ENCODE measurements around the gene AQP1. TPM values are rescaled to one million over a fixed set of nuclear protein-coding genes. Genes with fewer than 3 reads are reported as not detected.

The AQP1 gene
- total RNA-seq, 2 experiments from 2014 or later = not detected

DNA sequence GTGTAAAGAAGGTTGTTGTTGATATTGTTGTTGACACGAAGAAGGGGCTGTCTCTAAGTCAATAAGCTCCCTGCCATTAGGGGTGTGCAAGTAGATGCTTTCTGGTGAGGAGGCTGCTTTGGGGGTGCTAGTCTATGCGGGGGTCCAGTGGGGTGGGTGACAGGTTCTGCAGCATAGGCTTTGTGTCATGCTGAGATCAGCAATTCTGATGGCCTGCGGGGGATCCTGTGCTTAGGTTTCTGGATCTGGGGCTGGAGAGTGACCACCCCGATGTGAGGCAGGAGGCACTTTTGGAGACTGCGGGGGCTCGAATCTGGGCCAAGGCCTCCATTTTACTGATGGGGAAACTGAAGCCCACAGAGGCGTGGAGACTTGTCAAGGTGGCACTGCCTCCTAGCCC lies 5.1 kb downstream of the AQP1 start:
- Histone ChIP-seq H3K4me2 (ENCODE audit: low read length) (no peak overlapping the region), H4K20me1 (ENCODE audit: insufficient read depth, low read length) (no peaks in the 10 kb centered on the region), H3K9me3 (ENCODE audit: low read length) (no peaks in the 10 kb centered on the region), H3K36me3 (ENCODE audit: insufficient read depth, low read length) (no peaks in the 10 kb centered on the region), H3K4me1 (ENCODE audit: insufficient read depth, low read length, poor library complexity, severe bottlenecking) (no peaks in the 10 kb centered on the region), H3K9me2 (ENCODE audit: insufficient read depth, low read length) (no peaks in the 10 kb centered on the region), H3K79me2 (ENCODE audit: insufficient read depth, low read depth, low read length) (no peaks in the 10 kb centered on the region), H2AFZ (ENCODE audit: low read length) (no peak overlapping the region), H3K4me3 (ENCODE audit: low read depth, low read length, poor library complexity, severe bottlenecking) (no peak overlapping the region), H3K27ac (ENCODE audit: low read depth, low read length, poor library complexity, severe bottlenecking) (no peak overlapping the region)
- POLR2A ChIA-PET = interaction anchor here (1.0 kb wide), 1 partner anchor 804 kb away, joined by 3 read pairs; no protein-coding TSS in a partner anchor
- CTCF ChIA-PET (ENCODE audit: unreplicated experiment) = interaction anchor here (1.1 kb wide), 1 partner anchor 16 kb away, joined by 3 read pairs; no protein-coding TSS in a partner anchor
- DNase-seq (ENCODE audit: low spot score) = no peak
- intact Hi-C loops (cut with micrococcal nuclease; ENCODE audit: unreplicated experiment) = no loop called here
- TF ChIP-seq, protein P1, sequence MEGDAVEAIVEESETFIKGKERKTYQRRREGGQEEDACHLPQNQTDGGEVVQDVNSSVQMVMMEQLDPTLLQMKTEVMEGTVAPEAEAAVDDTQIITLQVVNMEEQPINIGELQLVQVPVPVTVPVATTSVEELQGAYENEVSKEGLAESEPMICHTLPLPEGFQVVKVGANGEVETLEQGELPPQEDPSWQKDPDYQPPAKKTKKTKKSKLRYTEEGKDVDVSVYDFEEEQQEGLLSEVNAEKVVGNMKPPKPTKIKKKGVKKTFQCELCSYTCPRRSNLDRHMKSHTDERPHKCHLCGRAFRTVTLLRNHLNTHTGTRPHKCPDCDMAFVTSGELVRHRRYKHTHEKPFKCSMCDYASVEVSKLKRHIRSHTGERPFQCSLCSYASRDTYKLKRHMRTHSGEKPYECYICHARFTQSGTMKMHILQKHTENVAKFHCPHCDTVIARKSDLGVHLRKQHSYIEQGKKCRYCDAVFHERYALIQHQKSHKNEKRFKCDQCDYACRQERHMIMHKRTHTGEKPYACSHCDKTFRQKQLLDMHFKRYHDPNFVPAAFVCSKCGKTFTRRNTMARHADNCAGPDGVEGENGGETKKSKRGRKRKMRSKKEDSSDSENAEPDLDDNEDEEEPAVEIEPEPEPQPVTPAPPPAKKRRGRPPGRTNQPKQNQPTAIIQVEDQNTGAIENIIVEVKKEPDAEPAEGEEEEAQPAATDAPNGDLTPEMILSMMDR (conservative IDR thresholded peaks at IDR 0.05; ENCODE audit: low read length) = no peak
- TF ChIP-seq EZH2phosphoT487 (IDR thresholded peaks at IDR 0.05; ENCODE audit: borderline replicate concordance, low read depth, low read length) = no peak
- BruUV-seq (replicated peaks) = no TSS peak

DNA sequence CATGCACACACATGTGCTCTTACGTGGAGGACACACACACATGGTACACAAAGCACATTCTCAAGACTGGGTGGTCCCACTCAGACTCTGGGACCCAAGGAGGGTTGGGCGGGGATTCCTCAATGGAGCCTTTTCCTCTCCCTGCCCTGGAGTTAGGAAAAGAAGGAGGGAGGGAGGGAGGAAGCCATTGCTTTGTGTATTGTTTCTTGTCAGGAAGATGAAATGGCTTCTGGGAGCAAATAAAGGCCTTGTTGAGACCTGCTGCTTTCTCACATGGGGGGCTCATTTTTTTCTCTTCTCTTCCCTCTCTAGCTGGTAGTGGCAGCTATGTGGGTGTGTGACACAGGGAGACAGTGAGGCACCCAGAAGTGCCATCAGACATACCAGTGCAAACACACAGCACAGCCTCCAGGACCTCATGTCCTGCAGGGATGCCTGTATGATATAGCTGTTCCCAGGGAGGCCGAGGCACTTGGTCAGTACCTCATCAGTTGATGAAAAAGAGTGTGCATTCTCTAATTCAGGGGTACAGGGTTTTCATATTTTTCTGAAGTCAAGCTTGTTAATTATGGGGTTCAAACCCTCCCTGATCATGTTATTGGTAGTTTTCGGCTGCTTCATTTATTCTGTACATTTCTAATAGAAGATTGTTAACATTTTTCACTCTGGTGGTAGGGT lies 5.7 kb downstream of the AQP1 start:
- no TSS peak for BruUV-seq (replicated peaks)
- ChIA-PET POLR2A (interaction anchor here (0.7 to 1.0 kb wide), 2 partner anchors 214 to 804 kb away, joined by 3 read pairs; no protein-coding TSS in a partner anchor), CTCF (ENCODE audit: unreplicated experiment) (interaction anchor here (1.1 kb wide), 1 partner anchor 15 kb away, joined by 3 read pairs; no protein-coding TSS in a partner anchor)
- Histone ChIP-seq H3K27ac (ENCODE audit: low read depth, low read length, poor library complexity, severe bottlenecking) (no peak overlapping the region), H3K9me2 (ENCODE audit: insufficient read depth, low read length) (no peaks in the 10 kb centered on the region), H2AFZ (ENCODE audit: low read length) (no peak overlapping the region), H3K4me1 (ENCODE audit: insufficient read depth, low read length, poor library complexity, severe bottlenecking) (no peaks in the 10 kb centered on the region), H3K9me3 (ENCODE audit: low read length) (no peaks in the 10 kb centered on the region), H3K79me2 (ENCODE audit: insufficient read depth, low read depth, low read length) (no peaks in the 10 kb centered on the region), H3K36me3 (ENCODE audit: insufficient read depth, low read length) (no peaks in the 10 kb centered on the region), H4K20me1 (ENCODE audit: insufficient read depth, low read length) (no peaks in the 10 kb centered on the region), H3K4me3 (ENCODE audit: low read depth, low read length, poor library complexity, severe bottlenecking) (no peak overlapping the region), H3K4me2 (ENCODE audit: low read length) (no peak overlapping the region)
- DNase-seq (ENCODE audit: low spot score) = no peak
- TF ChIP-seq EZH2phosphoT487 (IDR thresholded peaks at IDR 0.05; ENCODE audit: borderline replicate concordance, low read depth, low read length) = no peak
- TF ChIP-seq, protein P1 (conservative IDR thresholded peaks at IDR 0.05; ENCODE audit: low read length) = no peak
- intact Hi-C loops (cut with micrococcal nuclease; ENCODE audit: unreplicated experiment) = no loop called here

DNA sequence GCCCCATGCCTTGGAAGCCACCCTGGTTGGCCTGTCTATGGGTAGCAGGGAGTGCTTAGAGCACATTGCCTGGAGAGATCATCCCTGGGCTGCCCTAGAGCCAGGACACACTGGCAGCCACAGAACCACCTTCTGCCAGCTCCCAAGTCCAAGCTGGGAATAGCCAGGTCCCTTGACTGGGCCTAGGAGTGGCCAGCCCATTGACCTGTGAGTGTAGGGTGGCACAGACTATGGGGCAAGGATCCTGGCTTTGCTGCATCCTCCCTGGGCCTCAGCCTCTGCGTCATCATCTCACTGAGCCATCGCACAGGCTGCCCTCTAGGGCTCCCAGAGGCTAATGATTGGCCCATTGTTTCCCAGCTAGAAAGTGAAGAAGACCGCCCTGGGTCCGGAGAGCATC lies 7.0 kb downstream of the AQP1 start:
- no peaks in the 10 kb centered on the region for H3K36me3 ChIP-seq (ENCODE audit: insufficient read depth, low read length)
- no TSS peak for BruUV-seq (replicated peaks)
- no peaks in the 10 kb centered on the region for H3K9me2 ChIP-seq (ENCODE audit: insufficient read depth, low read length)
- POLR2A ChIA-PET = interaction anchor here (0.7 kb wide), 1 partner anchor 250 kb away, joined by 6 read pairs; no protein-coding TSS in a partner anchor
- no peak overlapping the region for H2AFZ ChIP-seq (ENCODE audit: low read length)
- H3K9me3 ChIP-seq (ENCODE audit: low read length) = no peaks in the 10 kb centered on the region
- CTCF ChIA-PET (ENCODE audit: unreplicated experiment) = no interaction called here
- H3K4me3 ChIP-seq (ENCODE audit: low read depth, low read length, poor library complexity, severe bottlenecking) = no peak overlapping the region
- TF ChIP-seq, protein P1 (conservative IDR thresholded peaks at IDR 0.05; ENCODE audit: low read length) = no peak
- no peak for TF ChIP-seq EZH2phosphoT487 (IDR thresholded peaks at IDR 0.05; ENCODE audit: borderline replicate concordance, low read depth, low read length)
- intact Hi-C loops (cut with micrococcal nuclease; ENCODE audit: unreplicated experiment) = no loop called here
- H3K4me1 ChIP-seq (ENCODE audit: insufficient read depth, low read length, poor library complexity, severe bottlenecking) = no peaks in the 10 kb centered on the region
- DNase-seq (ENCODE audit: low spot score) = no peak
- no peak overlapping the region for H3K4me2 ChIP-seq (ENCODE audit: low read length)
- no peaks in the 10 kb centered on the region for H4K20me1 ChIP-seq (ENCODE audit: insufficient read depth, low read length)
- H3K27ac ChIP-seq (ENCODE audit: low read depth, low read length, poor library complexity, severe bottlenecking) = no peak overlapping the region
- H3K79me2 ChIP-seq (ENCODE audit: insufficient read depth, low read depth, low read length) = no peaks in the 10 kb centered on the region

All from OCI-LY7 (cell line).